ENCODE measurements around the gene SMCO4. TPM values are rescaled to one million over a fixed set of nuclear protein-coding genes. Genes with fewer than 3 reads are reported as not detected.
A peak's percentile ranks its signal among the peaks of the same experiment; 100 is the strongest.

SMCO4 gene
- total RNA-seq, 6 experiments from 2014 or later, result 43.5 to 106 (median 51.8) TPM

- intact Hi-C loops (cut with DNase I), result no loop called here
- no peaks in the 10 kb centered on the region for H3K36me3 ChIP-seq
- no peaks in the 10 kb centered on the region for H3K27me3 ChIP-seq
- DNase-seq (peak in 1 of 3 donors; percentile 68), ATAC-seq (peak; percentile 41 to 80 (median 78))
- H3K9me3 ChIP-seq, result no peaks in the 10 kb centered on the region
- peaks cover 0 to 47% (median 21%) of the 10 kb centered on the region in 4 donors for H3K4me1 ChIP-seq
- WGBS (ENCODE audit: insufficient coverage, low coverage, low lambda C conversion rate, missing lambda C conversion rate), result 49% methylated on average over 2 of the region's 2 CpGs
- no peak overlapping the region for H3K27ac ChIP-seq
- H3K4me3 ChIP-seq, result no peak overlapping the region
- TF ChIP-seq POLR2A (IDR thresholded peaks at IDR 0.05), result no peak
Observed at GRCh38 chr11:93501856-93502255, 41.3 kb downstream of the SMCO4 start.

DNA sequence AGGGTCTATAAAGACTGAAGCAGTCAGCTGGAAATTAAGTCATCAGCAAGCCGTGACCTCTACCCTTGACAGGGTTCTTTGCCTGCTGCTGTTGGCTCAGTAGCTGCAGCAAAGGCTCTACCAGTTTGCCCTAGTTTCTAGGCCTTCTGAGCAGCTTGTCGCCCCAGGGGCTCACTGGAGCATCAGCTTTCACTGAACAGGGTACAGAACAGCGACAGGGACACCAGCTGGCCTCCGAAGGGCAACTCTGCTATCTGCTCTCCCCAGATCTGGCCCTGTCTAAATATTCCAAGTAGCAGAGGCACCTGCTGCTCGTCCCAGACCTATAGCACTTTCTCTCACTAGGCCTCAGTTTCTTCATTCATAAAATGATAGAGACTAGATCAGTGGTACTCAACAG lies 42.4 kb downstream of the SMCO4 start:
- no peak for ATAC-seq

DNA sequence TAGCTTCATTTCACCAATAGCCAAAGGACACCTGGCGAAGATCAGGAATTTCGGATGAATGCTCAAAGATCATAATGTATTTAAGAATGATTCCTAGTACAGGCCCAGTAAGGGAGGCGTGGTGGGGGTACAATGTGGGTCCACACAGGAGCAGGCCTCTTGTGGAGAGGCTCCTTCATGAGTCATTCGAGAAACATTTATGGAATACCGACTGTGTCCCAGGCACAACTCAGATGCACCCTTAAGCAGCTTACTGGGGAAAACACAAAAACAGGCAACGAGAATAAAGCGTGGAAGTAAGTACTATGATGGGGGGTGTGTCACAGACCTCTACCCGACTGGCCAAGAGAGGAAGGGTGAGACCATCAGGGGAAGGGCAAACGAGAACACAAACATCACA lies 44.5 kb downstream of the SMCO4 start:
- Histone ChIP-seq H3K4me1 (peaks cover 0 to 41% (median 20%) of the 10 kb centered on the region in 4 donors), H3K27me3 (no peaks in the 10 kb centered on the region), H3K27ac (no peak overlapping the region), H3K4me3 (no peak overlapping the region), H3K36me3 (no peaks in the 10 kb centered on the region), H3K9me3 (no peaks in the 10 kb centered on the region)
- TF ChIP-seq POLR2A (IDR thresholded peaks at IDR 0.05) (no peak), CTCF (IDR thresholded peaks at IDR 0.05) (no peak)
- WGBS (ENCODE audit: insufficient coverage, low coverage, low lambda C conversion rate, missing lambda C conversion rate), result 72% methylated on average over 7 of the region's 9 CpGs
- ATAC-seq (no peak), DNase-seq (no peak)
- intact Hi-C loops (cut with DNase I), result no loop called here

More for the DNA sequence above, 42.4 kb downstream of the SMCO4 start:
- no peak overlapping the region for H3K27ac ChIP-seq
- H3K36me3 ChIP-seq, result no peaks in the 10 kb centered on the region
- no peaks in the 10 kb centered on the region for H3K9me3 ChIP-seq
- intact Hi-C loops (cut with DNase I), result no loop called here
- no peak for TF ChIP-seq POLR2A (IDR thresholded peaks at IDR 0.05)
- WGBS (ENCODE audit: insufficient coverage, low coverage, low lambda C conversion rate, missing lambda C conversion rate), result 87% methylated on average over 3 of the region's 5 CpGs
- H3K4me3 ChIP-seq, result no peak overlapping the region
- peaks cover 0 to 45% (median 20%) of the 10 kb centered on the region in 4 donors for H3K4me1 ChIP-seq
- no peaks in the 10 kb centered on the region for H3K27me3 ChIP-seq
- no peak for DNase-seq

- no peak for TF ChIP-seq CTCF (IDR thresholded peaks at IDR 0.05)
- no peak for TF ChIP-seq POLR2A (IDR thresholded peaks at IDR 0.05)
- Histone ChIP-seq H3K4me1 (peaks cover 0 to 42% (median 20%) of the 10 kb centered on the region in 4 donors), H3K36me3 (no peaks in the 10 kb centered on the region), H3K9me3 (no peaks in the 10 kb centered on the region), H3K27me3 (no peaks in the 10 kb centered on the region), H3K4me3 (no peak overlapping the region), H3K27ac (no peak overlapping the region)
- DNase-seq (no peak), ATAC-seq (no peak)
- WGBS (ENCODE audit: insufficient coverage, low coverage, low lambda C conversion rate, missing lambda C conversion rate), result 82% methylated on average over 1 of the region's 4 CpGs
- intact Hi-C loops (cut with DNase I), result no loop called here
Observed at GRCh38 chr11:93498161-93498560, 45.0 kb downstream of the SMCO4 start.

GRCh38 chr11:93497596-93497995 lies 45.6 kb downstream of the SMCO4 start:
- DNase-seq, result no peak
- H3K9me3 ChIP-seq, result no peaks in the 10 kb centered on the region
- no peak for ATAC-seq
- no peaks in the 10 kb centered on the region for H3K27me3 ChIP-seq
- intact Hi-C loops (cut with DNase I), result no loop called here
- peaks cover 0 to 46% (median 22%) of the 10 kb centered on the region in 4 donors for H3K4me1 ChIP-seq
- no peak overlapping the region for H3K4me3 ChIP-seq
- H3K36me3 ChIP-seq, result no peaks in the 10 kb centered on the region
- TF ChIP-seq POLR2A (IDR thresholded peaks at IDR 0.05) (no peak), CTCF (IDR thresholded peaks at IDR 0.05) (no peak)
- WGBS (ENCODE audit: insufficient coverage, low coverage, low lambda C conversion rate, missing lambda C conversion rate), result 26% methylated on average over 2 of the region's 2 CpGs
- H3K27ac ChIP-seq, result no peak overlapping the region
